ENCODE results near the gene FCGR3B. TPM values are rescaled to one million over a fixed set of nuclear protein-coding genes. Genes with fewer than 3 reads are reported as not detected.
"Not testable (repeated sequence)": the region's sequence is repeated elsewhere in the genome, so short reads cannot be mapped to it uniquely, and the experiment has no call there.

FCGR3B gene
- total and polyA plus RNA-seq, 2 donors (not counting 1 experiment from before 2014, with no cell fraction given): 0.13 TPM; not detected in 1

DNA sequence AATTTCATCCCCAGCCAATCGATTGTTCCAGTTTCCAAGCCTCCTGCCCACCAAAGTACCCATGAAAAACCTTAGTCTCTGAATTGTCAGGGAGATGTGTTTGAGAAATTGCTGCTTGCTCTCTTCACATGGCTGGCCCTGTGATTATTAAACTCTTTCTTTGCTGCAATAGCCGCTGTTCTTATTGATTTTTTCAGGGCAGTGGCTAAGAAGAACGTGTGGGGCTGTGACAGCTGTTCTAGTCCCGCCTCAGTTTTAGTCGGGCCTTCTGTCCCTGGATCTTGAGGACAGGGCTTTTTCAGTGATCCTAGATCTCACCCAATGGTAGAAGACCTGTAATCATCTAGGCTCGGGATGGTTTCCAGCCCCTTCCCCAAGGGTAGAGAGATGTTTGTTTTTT, 23.0 kb upstream of the FCGR3B start:
- H3K4me3 Mint-ChIP-seq; intact Hi-C loops (cut with micrococcal nuclease); POLR2A ChIA-PET; H3K9me3 ChIP-seq (ENCODE audit: control extremely low read depth in 1 of 3, control insufficient read depth in 2 of 3, insufficient read depth in 1 of 3, low read length in 2 of 3); H3K79me2 ChIP-seq (ENCODE audit: control insufficient read depth, insufficient read depth, low read length); DNase-seq; H3K27me3 Mint-ChIP-seq; CTCF ChIA-PET; H3K4me2 ChIP-seq (replicated peaks; ENCODE audit: low read depth, low read length, poor library complexity, severe bottlenecking); H3K9me3 Mint-ChIP-seq (ENCODE audit: insufficient read depth); H3K9ac ChIP-seq (ENCODE audit: low read length); H3K36me3 ChIP-seq (replicated peaks in 1 of 2; ENCODE audit: control extremely low read depth in 1 of 2, control insufficient read depth in 1 of 2, extremely low read depth in 1 of 2, insufficient read depth in 2 of 2, low read length in 1 of 2); H3K4me3 ChIP-seq (ENCODE audit: control extremely low read depth in 1 of 5, extremely low read depth in 1 of 5, insufficient read depth in 1 of 5, low read depth in 2 of 5, low read length in 4 of 5); H3K27ac Mint-ChIP-seq; H3K27ac ChIP-seq (ENCODE audit: low read length in 2 of 2); ATAC-seq (ENCODE audit: low read depth); H3K4me1 Mint-ChIP-seq; H3K27me3 ChIP-seq (replicated peaks in 1 of 4; ENCODE audit: control extremely low read depth in 1 of 4, control insufficient read depth in 3 of 4, insufficient read depth in 4 of 4, low read length in 3 of 4); H4K20me1 ChIP-seq (ENCODE audit: control insufficient read depth, insufficient read depth, low read length, poor library complexity, severe bottlenecking); H2AFZ ChIP-seq (ENCODE audit: insufficient read depth, low read depth, low read length, poor library complexity, severe bottlenecking); H3K4me1 ChIP-seq (ENCODE audit: control insufficient read depth in 2 of 2, insufficient read depth in 2 of 2, low read length in 2 of 2): not testable (repeated sequence)
- no CpG with 5 or more reads among the region's 6 CpGs for WGBS (ENCODE audit: insufficient coverage)

DNA sequence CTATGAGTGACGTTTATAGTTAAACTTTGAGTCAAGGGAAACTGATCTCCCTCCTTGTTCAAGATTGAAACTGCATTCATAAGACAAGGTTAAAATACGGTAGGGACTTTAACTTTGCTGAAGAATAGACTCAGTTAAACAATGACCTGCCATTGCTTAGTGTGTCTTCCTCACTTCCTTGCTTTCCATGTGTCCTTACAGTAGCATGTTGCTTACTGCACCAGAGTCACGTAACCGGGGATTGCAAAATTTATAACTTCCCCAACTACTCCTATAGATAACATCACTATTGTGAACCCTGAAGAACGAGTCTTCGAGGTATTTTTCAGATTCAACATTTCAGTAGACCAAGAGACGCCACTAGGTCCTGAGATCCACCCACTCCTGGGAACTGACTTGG, 22.6 kb upstream of the FCGR3B start:
- ATAC-seq (ENCODE audit: low read depth); H3K36me3 ChIP-seq (replicated peaks in 1 of 2; ENCODE audit: control extremely low read depth in 1 of 2, control insufficient read depth in 1 of 2, extremely low read depth in 1 of 2, insufficient read depth in 2 of 2, low read length in 1 of 2); H2AFZ ChIP-seq (ENCODE audit: insufficient read depth, low read depth, low read length, poor library complexity, severe bottlenecking); H3K4me3 ChIP-seq (ENCODE audit: control extremely low read depth in 1 of 5, extremely low read depth in 1 of 5, insufficient read depth in 1 of 5, low read depth in 2 of 5, low read length in 4 of 5); H3K9me3 Mint-ChIP-seq (ENCODE audit: insufficient read depth); CTCF ChIA-PET; H3K4me3 Mint-ChIP-seq; intact Hi-C loops (cut with micrococcal nuclease); H3K9ac ChIP-seq (ENCODE audit: low read length); H3K4me1 Mint-ChIP-seq; H3K27ac ChIP-seq (ENCODE audit: low read length in 2 of 2); H3K4me1 ChIP-seq (ENCODE audit: control insufficient read depth in 2 of 2, insufficient read depth in 2 of 2, low read length in 2 of 2); H4K20me1 ChIP-seq (ENCODE audit: control insufficient read depth, insufficient read depth, low read length, poor library complexity, severe bottlenecking); H3K27me3 ChIP-seq (replicated peaks in 1 of 4; ENCODE audit: control extremely low read depth in 1 of 4, control insufficient read depth in 3 of 4, insufficient read depth in 4 of 4, low read length in 3 of 4); H3K27me3 Mint-ChIP-seq; POLR2A ChIA-PET; DNase-seq; H3K9me3 ChIP-seq (ENCODE audit: control extremely low read depth in 1 of 3, control insufficient read depth in 2 of 3, insufficient read depth in 1 of 3, low read length in 2 of 3); H3K4me2 ChIP-seq (replicated peaks; ENCODE audit: low read depth, low read length, poor library complexity, severe bottlenecking); H3K27ac Mint-ChIP-seq; H3K79me2 ChIP-seq (ENCODE audit: control insufficient read depth, insufficient read depth, low read length): not testable (repeated sequence)
- no CpG with 5 or more reads among the region's 7 CpGs for WGBS (ENCODE audit: insufficient coverage)
